AG10803 (cell line): ENCODE measurements around the gene FGF8.

Experiments used
- DNase-seq: peaks from one replicate; pipeline ENCODE4 v3.0.0; 2010; ENCODE audit warnings: low read depth
- H3K4me3 ChIP-seq: 2 replicates; pipeline ENCODE4 v1.5.1; 2011; ENCODE audit warnings: mild to moderate bottlenecking, low read length, control low read depth
- CTCF ChIP-seq: conservative IDR thresholded peaks from 2 replicates; pipeline ENCODE4 v1.5.1; 2011; ENCODE audit warnings: mild to moderate bottlenecking, low read length, control low read depth, inconsistent platforms

FGF8 gene

GRCh38 chr10:101771380-101771779 is 4.5 kb downstream of the FGF8 start:
- no peak for TF ChIP-seq CTCF
- H3K4me3 ChIP-seq, result no peak overlapping the region
- no peak for DNase-seq

GRCh38 chr10:101770331-101771215 is 5.3 kb downstream of the FGF8 start:
- no peak for TF ChIP-seq CTCF
- no peak overlapping the region for H3K4me3 ChIP-seq
- no peak for DNase-seq

GRCh38 chr10:101769541-101770180 is 6.3 kb downstream of the FGF8 start:
- DNase-seq, result no peak
- no peak overlapping the region for H3K4me3 ChIP-seq
- no peak for TF ChIP-seq CTCF

GRCh38 chr10:101768791-101769170 is 7.1 kb downstream of the FGF8 start:
- no peak for TF ChIP-seq CTCF
- H3K4me3 ChIP-seq, result no peak overlapping the region
- no peak for DNase-seq

- TF ChIP-seq CTCF, result no peak
- DNase-seq, result no peak
- H3K4me3 ChIP-seq, result no peak overlapping the region
These were observed 7.7 kb downstream of the FGF8 start for GRCh38 chr10:101767966-101768790.

GRCh38 chr10:101767600-101767945 is 8.3 kb downstream of the FGF8 start:
- no peak overlapping the region for H3K4me3 ChIP-seq
- DNase-seq, result no peak
- TF ChIP-seq CTCF, result no peak
